H1 (cell line): ENCODE data around the gene TRAPPC2L. TPM values are rescaled to one million over a fixed set of nuclear protein-coding genes. Genes with fewer than 3 reads are reported as not detected.

Source experiments
- CBX8 ChIP-seq: fragments of 300-800, 300-1000 bp; sonication (generic); IDR thresholded peaks from 2 replicates; pipeline ENCODE4 v1.7.1; 2016; ENCODE audit warnings: low read depth, low read length, borderline replicate concordance
- CHD2 ChIP-seq: IDR thresholded peaks from 2 replicates; pipeline ENCODE4 v1.6.1; 2012; ENCODE audit warnings: low read length, improper control_type of control experiment
- GTF2F1 ChIP-seq: IDR thresholded peaks from 2 replicates; pipeline ENCODE4 v1.6.1; 2012; ENCODE audit warnings: low read depth, low read length, improper control_type of control experiment, borderline replicate concordance
- POLR2AphosphoS5 ChIP-seq: IDR thresholded peaks from 2 replicates; pipeline ENCODE4 v1.6.1; 2011; ENCODE audit warnings: low read depth, low read length
- POU5F1 ChIP-seq: IDR thresholded peaks from 2 replicates; pipeline ENCODE4 v1.6.1; 2011; ENCODE audit warnings: low read depth, mild to moderate bottlenecking, low read length, moderate library complexity
- RXRA ChIP-seq: IDR thresholded peaks from 2 replicates; pipeline ENCODE4 v1.6.1; 2011; ENCODE audit warnings: low read depth, mild to moderate bottlenecking, low read length, moderate library complexity; ENCODE audit not compliant: insufficient read depth
- SIRT6 ChIP-seq: IDR thresholded peaks from one replicate; pipeline ENCODE4 v1.7.1; 2012; ENCODE audit warnings: low read length, inconsistent platforms
- TAF1 ChIP-seq: IDR thresholded peaks from 2 replicates; pipeline ENCODE4 v1.6.1; 2011; ENCODE audit warnings: mild to moderate bottlenecking, low read depth, low read length
- TCF12 ChIP-seq: IDR thresholded peaks from 2 replicates; pipeline ENCODE4 v1.6.1; 2011; ENCODE audit warnings: low read depth, mild to moderate bottlenecking, low read length
- polyA plus RNA-seq, 7 experiments: library from polyadenylated mRNA; depleted of rRNA in 3 of 7; stranded (reverse) in 5 of 7; unstranded in 2 of 7; fragments of >200 nt in 5 of 7; fragments of 200-250 nt in 2 of 7; gene quantifications; 1 replicate in 5 of 7; 2 replicates in 1 of 7; 4 replicates in 1 of 7; pipeline versions ENCODE4 v1.2.1 to v1.2.3, GENCODE V29; 2011 to 2013; ENCODE audit warnings: missing spikeins in 2 of 7, mixed read lengths in 2 of 7
- total RNA-seq: library from RNA; stranded (reverse); fragmentation: NEBNext Ultra II Directional; extraction: Animal tissue kit (Norgen Biotek cat#: 25700); gene quantifications from 2 replicates; pipeline ENCODE4 v1.2.1, GENCODE V29; 2021

Gene TRAPPC2L
- total and polyA plus RNA-seq, 2 of the 8 experiments (the other 6 are each of a cell fraction or from before 2014, with no cell fraction given), result 98.7 to 133 TPM

DNA sequence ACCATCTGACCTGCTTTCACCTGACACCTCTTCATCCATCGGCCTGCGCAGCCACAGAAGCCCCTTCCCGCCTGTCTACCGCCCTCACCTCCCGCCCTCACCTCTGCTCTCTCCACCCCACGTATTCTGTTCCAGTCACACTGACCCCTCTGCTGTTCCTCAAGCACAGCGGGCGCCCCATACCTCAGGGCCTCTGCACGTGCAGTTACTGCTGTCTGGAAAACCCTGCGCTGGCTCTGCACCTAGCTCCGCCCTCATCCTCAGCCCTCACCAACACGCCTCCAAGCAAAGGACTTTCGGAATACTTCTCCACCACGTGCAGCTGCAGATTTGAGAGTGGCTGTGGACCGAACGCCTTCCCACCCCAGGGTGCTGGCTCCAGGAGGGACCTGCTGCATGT, 34.2 kb downstream of the TRAPPC2L start (continued):
- TF ChIP-seq RXRA (no peak), GTF2F1 (no peak), CHD2 (no peak), CBX8 (no peak), SIRT6 (no peak), TAF1 (no peak), POLR2AphosphoS5 (no peak), TCF12 (no peak), POU5F1 (no peak)
